Upper lobe of left lung (tissue), 4 donors: ENCODE data around the gene SLC8B1.

Source experiments
- POLR2A ChIP-seq, 4 donors: fragments of 450-650 bp; IDR thresholded peaks; one replicate each; pipeline ENCODE4 v1.5.1; 2016 to 2017; ENCODE audit warnings: antibody characterized with exemption in 4 of 4, mild to moderate bottlenecking in 2 of 4
- TF ChIP-seq, protein P1 (sequence below), 6 experiments: fragments of 450-650 bp in 4 of 6; fragments of 200-600 bp in 2 of 6; sonication (generic) in 2 of 6; IDR thresholded peaks; one replicate each; pipeline ENCODE4 v1.5.1; 2016 to 2019; ENCODE audit warnings: antibody characterized with exemption in 6 of 6

DNA sequence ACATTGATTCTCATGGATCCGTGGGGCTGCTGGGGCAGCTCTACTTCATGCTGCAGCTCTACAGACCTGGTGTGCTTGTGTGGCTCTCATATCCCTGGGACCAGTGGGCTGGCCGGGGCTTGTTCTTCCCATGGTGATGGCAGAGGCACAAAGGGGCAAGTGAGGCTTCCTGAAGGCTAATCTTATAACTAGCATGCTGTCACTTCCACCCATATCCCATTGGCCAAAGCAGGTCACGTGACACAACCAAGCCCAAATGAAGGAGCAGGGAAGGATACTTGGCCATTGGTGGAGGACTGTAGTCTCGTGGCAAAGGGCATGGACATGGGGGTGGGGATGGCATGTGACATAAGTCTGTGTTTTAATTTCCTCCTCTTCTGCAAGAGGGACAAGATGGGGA lies 33.4 kb upstream of the SLC8B1 start:
- TF ChIP-seq POLR2A (IDR thresholded peaks at IDR 0.05), result no peak
- TF ChIP-seq, protein P1, sequence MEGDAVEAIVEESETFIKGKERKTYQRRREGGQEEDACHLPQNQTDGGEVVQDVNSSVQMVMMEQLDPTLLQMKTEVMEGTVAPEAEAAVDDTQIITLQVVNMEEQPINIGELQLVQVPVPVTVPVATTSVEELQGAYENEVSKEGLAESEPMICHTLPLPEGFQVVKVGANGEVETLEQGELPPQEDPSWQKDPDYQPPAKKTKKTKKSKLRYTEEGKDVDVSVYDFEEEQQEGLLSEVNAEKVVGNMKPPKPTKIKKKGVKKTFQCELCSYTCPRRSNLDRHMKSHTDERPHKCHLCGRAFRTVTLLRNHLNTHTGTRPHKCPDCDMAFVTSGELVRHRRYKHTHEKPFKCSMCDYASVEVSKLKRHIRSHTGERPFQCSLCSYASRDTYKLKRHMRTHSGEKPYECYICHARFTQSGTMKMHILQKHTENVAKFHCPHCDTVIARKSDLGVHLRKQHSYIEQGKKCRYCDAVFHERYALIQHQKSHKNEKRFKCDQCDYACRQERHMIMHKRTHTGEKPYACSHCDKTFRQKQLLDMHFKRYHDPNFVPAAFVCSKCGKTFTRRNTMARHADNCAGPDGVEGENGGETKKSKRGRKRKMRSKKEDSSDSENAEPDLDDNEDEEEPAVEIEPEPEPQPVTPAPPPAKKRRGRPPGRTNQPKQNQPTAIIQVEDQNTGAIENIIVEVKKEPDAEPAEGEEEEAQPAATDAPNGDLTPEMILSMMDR (IDR thresholded peaks at IDR 0.05), result no peak
